Activated CD8-positive, alpha-beta memory T cell treated with anti-CD3 and anti-CD28 coated beads, Interleukin-2, amount 50 U/mL, for 1 hour (primary cell): ENCODE data around the gene LMF2.

Experiments
- DNase-seq: peaks from one replicate; pipeline ENCODE4 v3.0.0-alpha.2; 2020; ENCODE audit errors: extremely low read depth

Gene LMF2

DNA sequence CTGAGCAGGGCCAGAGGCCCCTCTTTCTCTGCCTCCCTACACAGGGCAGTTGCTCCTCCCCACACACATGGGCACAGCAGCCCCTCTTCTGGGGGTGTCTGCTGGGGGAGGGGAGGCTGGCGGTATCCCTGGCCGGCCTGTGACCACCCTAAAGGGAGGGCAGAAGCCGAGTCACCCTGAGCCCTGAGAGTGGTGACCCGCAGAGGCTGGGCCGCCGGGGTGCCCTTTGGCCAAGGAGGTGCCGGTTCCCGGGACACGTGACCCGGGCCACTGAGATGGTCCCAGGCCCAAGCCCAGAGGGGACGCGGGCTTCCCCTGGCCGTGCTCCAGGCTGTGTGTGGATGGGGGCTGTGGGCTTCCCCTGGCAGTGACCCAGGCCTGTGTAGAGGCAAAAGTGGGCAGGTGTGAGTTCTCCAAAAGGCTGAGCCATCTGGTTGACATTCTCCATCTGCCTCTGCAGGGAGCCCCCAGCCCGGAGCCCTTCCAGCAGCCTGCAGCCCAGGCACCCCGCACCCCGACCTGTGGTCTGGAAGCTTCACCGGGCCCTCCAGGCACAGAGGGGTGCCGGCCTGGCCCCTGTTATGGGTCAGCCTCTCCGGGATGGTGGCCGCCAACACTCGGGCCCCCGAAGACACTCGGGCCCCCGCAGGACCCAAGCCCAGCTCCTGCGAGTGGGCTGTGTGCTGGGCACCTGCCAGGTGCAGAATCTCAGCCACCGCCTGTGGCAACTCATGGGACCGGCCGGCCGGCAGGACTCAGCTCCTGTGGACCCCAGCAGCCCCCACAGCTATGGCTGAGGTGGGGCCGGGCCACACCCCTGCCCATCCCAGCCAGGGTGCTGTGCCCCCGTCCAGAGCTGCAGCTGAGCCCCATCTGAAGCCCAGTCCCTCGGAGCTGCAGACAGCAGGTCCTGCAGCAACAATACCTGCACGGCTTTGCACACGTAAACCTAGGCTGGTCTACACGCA, 25.1 kb downstream of the LMF2 start:
- DNase-seq = no peak

DNA sequence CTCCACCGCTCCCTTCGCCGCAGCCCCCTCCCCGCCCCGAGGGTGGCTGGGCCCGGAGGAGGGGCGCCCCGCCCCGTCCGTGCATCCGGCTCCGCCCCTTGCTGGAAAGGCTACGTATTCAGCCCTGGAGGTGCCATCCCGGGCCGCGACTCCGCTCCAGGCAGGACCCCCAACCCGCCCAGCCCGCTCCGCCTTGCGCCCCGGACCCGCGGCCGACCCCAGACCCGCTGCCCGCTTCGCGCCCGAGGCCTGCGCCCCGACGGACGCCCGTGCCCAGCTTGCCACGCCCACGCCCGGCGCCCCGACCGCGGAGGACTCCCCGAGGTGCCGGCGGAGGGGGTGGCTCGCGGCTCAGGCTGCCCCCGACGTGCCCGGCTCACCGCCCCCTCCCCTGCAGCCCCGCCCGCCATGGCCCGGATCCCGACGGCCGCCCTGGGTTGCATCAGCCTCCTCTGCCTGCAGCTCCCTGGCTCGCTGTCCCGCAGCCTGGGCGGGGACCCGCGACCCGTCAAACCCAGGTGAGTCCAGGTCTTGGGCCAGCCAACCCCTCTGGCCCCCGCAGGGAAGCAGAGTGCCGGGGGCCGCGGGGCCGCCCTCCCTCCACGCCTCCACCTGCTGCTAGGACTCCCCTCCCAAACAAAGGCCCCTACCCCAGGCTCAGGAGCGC, 25.9 kb downstream of the LMF2 start, which contains the start of gene ADM2:
TSS of gene ADM2 (plus strand) at position 104 of the 667 bp plus-strand sequence. CDS start at position 409, 305 bp downstream.
- no peak for DNase-seq

DNA sequence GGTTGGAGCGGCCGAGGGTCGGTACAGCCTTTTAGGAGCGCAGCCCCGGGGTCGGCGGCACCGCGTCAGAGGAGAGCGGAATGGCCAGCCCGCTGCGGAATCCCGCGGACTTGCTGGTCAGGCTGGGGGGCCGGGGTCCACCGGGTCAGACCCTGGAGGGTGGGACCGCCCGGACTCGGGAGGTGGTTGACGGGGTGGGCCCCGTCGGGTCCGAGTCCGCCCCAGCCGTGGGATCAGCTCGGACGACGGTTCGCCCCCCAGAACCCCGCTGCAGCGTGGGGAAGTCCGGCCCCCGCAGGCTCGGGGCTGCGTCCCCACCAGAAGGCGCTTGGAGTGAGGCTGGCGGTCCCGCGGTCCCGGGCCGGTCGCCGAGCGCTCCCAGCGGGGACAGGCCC, 26.5 kb downstream of the LMF2 start:
- no peak for DNase-seq

DNA sequence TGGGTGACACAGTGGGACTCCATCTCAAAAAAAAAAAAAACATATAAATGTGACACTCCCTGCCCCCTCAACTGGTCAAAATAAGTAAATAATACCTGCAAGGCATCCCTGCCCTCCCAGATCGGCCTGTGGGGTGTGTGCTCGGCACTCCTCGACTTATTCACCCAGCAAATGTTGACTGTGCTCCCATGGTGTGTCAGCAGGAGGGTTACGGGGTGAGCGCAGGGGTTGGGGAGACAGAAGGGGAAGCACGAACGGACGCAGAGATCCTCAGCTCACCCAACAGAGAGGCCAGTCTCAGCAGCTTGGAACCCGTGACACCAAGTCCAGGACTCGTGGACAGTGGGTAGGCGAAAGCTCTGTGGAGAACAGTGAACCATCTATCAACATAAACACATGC, 27.8 kb downstream of the LMF2 start:
- DNase-seq = no peak

DNA sequence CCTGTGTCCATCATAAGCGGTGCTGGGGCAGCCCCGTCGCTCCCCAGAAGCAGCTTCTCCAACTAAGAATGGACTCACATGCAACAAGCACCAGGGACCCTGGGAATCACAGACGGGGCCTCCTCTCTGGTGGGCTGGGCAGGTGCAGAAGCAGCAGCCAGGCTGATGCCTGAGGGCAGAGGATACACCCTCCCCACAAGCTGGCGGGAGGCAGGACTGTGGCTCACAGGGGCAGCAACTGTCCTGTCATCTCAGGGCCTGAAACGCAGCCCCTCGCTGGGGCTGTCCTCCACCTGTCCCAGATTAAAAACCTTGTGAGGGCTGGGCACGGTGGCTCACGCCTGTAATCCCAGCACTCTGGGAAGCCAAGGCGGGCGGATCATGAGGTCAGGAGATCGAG, 29.6 kb downstream of the LMF2 start:
- DNase-seq = no peak

DNA sequence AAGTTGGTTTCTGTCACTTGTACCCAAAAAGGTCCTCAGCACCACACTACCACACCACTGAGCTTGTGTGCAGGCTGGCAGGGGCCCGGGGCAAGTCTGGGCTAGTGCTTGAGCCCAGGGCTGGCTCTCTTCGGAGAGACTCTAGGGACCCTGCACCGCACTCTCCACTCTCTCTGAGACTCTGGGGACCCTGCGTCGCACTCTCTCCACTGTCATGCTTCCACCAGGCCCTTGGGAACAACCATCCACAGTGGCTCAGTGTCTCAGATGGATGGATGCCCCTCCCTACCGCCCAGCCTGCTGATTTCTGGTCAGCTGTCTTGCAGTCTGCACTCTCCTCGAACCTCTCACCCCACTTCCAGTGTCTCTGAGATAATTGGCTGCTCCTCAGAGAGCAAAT, 30.6 kb downstream of the LMF2 start:
- DNase-seq = no peak

DNA sequence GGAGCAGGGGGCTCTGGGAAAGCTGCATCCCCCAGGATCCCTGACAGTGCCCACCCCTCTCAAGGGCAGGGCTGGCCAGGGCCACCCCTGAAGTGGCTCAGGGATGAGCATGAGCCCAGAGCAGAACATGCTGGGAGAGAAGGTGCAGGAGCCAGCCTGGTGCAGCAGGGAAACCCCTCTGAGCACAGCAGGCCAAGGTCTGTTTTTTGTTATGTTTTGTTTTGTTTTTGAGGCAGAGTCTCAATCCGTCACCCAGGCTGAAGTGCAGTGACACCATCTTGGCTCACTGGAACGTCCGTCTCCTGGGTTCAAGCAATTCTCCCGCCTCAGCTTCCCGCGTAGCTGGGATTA, 31.9 kb downstream of the LMF2 start:
- DNase-seq = no peak

DNA sequence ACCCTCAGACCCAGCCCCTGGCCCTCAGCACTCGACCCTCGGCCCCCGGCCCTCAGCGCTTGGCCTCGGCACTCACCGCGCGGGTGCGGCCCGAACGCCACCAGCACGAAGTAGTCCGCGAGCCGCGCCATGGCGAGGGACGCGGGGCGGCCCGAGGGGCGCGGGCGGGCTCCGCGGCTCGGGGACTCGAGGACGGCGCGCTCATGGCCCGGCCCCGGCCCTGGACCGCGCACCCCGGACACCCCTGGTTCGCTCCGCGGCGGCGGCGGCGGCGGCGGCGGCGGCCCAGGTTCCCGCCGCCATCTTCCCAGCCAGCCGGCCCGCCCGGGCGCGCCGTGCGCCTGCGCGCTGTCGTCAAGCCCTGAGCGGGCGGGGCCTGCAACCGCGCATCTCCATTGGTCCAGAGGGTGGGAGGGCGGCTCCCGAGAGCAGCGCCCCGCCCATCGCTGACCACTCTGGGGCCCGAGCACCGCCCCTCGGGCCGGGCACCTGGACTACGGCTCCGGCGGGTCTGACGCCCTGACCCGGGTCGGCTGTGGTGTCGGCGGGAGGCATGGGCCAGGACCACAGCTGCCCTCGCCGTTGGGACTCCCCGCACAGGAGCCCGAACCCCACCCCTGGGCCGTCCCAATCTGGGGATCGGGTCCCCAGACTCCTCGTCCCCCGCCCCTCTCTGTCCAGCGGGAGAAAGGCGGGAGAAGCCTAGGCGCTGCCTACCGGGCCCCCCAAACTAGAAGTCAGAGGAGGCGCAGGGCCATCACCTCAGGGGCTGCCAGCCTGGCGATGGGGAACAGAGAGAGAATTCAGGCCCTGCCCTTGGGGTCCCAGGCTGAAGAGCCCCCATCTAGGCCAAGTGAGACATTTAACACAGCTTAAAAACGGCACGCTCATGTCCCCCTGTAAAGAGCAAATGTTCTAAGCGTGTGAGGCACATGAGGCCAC, 32.5 kb downstream of the LMF2 start, which contains the start of gene SBF1:
TSS of gene SBF1 (minus strand) at position 326 of the 942 bp plus-strand sequence. CDS start at position 131, 195 bp downstream.
- DNase-seq = no peak

DNA sequence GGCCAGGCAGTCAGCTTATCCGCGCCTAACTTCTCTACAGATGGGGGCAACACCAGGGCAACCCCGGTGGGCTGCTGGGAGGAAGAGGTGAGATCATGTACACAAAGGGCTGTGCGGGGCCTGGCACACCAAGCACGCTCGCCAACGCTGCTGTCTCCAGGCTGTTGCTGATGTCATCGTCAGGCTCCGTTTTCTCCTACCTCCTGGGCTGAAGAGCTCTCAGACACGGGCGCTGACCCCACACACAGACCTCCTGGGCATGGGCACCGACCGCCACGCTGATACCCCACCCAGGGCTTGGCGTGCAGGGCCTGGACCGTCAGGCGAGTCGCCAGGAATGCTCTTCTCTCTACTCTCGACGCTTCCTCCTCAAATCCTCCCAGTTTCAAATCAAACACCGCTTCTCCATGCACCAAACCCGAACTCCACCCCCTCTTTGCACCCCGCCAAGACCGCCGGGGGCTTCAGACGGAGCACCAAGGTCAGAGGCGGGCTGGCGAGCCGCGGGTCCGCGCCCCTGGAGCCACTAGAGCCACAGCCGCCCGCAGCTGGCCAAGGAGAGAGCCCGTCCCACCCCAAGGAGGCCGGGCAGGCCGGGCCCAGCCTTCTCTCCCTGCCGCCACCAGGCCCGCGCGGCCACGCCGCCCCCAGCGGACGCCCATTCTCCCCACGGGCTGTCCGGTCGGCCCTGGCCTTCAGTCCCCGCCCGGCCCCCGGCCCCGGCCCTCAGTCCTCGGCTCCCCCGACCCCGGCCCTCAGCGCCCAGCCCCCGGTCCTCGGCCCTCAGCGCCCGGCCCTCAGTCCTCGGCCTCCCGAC, 33.4 kb downstream of the LMF2 start:
- no peak for DNase-seq

DNA sequence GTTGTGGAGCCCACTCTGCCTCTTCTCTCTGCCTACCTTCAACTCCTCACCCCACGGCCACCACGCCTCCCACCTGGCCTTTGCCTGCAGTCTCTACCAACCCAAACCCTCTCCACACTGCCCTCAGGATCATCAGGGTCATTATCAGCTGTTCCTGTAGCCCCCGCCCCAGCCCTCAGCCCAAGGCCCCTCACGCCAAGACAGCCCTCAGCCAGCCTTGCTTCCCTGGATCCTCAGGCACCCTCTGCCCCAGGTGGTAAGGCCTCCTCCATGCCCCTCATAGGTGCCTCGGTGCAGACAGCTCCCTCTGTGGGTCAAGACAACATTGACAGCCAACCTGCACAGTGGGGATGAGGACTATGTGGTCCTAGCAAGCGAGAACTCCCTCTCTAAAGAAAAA, 34.4 kb downstream of the LMF2 start:
- DNase-seq = no peak

DNA sequence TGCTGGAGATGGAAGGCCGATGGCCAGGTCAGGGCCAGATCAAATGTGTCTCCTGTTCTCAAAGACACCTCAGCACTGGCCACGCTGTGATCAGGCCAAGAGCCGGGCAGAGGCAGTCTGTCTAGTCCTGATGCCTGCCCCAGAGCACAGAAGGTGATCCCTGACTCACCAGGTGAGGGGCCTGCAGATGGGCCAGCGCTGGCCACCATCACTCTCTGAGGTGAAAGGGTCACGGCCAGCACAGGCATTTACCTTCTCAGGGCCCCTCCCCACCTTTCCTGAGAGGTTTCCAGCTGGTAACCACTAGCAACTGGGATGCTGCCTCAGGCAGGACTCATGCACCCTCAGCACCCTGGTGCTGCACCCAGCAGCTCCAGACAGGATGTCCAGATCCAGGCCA, 35.5 kb downstream of the LMF2 start:
- no peak for DNase-seq

DNA sequence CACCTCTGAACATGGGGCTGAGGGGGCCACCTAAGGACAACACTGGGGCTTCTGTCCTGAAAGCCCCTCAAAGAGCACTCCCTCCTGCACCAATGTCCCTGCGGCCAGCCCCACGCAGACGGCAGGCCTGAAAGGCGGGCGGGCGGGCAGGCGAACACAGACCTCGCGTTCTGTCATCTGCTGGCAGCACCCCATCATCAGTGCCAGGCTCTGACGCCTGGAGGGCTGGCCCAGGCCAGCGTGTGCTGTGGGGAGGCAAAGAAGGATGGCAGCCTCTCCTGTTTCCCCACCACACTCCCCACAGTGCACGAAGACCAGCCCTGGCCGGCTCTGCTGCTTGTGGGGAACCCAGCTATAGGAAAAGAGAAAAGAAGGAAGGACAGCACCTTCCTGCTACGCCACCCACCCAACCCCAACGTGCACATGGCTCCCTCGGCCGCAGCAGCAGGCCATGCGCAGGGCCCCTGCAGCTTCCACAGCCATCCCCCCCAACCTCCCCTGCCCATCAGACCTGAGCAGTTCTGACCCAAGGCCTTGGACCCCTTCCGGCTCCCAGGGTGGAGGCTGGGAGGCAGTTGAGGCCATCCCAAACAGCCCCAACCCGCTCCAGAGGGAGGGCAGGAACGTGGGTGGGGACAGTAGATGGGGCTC, 36.2 kb downstream of the LMF2 start:
- no peak for DNase-seq

DNA sequence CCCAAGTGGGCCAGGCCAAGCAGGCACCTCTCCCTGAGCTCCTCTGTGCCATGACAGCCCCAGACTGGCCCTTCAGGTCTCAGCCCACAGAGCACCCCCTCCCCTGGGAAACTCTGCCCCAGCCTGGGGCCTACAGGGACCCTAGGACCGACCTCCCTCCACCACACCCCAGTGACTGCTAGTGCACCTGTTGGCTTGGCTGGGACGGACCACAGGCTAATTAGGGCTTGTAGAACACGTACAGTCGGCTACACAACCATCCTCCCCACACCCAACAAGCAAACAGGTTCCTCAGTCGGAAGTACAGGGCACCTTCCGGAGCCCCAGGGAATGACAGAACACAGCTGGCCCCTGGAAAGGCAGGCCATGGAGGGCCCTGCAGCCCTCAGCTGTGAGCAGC, 37.0 kb downstream of the LMF2 start:
- no peak for DNase-seq

DNA sequence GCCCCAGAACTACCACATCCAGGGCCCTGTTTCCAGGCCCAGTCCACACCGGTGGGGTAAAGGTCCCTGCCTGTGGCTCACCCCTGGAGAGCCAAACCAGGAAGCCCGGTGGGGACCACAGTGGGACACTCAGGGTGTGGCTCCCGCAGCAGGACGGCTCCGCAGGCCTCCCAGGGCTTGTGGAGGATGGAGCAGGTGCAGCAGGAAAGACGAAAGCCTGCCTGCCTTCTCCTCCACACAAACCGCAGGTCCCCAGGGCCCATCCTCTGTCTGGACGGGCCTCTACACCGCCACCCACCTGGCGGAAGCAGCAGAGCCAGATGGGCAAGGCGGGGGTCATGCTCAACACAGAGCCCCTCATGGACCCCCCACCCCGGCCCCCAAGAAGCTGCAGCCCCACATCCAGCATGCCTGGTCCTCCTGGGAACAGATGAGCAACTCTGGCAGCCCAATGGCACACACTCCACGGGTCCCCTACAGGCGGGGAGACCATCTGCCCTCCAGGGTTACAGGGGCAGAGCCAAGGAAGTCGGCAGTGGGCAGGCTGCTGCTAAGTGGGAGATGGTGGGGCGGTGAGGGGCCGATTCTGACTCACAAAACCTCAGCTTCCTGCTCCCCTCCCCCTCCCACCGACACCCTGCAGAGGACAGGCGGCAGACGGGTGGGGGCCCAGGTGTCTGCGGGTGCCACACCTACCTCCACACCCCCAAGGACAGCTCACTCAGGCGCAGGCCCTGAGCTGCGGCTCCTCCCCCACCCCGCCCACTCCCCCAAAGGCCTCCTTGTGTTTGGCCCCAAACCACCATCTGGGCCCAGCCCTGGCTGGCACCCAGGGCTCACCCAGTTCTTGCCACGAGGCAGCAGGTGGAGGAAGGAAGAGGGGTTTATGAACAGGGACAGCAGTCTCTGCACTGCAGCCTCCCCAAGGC, 37.9 kb downstream of the LMF2 start:
- DNase-seq = peak; percentile 96

DNA sequence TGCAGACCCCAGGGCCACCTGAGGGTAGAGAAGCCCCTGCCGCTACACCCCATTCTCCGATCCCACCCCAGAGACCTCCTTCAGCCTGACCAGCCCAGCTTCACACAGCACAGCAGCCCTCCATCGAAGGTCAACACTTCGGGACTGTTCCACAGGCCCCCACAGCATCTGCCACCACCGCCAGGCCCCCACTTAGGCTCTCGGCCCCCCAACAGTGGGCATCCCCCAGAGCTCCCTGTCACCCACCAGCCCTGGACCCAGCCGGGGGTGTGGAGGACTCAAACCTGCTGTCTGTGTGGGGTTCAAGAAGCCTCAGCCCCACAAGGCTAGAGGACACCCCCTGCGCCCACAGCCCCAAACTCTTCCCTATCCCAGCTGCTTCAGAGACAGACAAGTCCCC, 38.9 kb downstream of the LMF2 start:
- DNase-seq = no peak

DNA sequence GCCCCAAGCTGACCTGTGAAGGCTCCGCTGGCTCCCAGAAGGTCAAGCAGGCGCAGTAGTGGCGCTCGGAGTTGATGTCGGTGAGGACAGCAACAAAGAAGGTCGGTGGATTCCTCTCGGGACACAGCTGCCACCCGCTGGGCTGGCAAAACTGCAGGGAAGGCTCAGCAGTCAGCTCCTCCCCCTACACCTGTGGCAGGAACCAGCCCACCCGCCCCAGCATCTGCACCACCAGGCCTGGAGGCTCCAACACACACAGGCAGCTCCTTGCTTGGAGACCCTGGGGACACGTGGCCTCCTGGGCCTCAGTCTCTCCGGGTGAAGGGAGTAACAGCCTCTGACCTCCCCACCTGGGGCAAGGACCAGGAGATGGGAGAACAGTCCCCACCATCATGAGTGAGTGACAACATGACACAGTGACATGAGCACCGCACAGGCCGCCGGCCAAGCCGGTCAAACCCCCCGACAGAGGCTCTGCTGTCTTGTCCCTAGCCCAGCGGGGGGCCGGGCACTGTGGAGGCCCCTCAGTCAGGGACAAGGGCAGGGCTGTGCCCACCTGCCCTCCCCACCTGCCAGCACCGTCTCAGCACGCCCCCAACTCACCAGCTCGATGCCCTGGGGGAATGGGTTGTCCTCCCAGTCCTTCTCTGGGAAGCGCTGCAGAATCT, 39.6 kb downstream of the LMF2 start:
- DNase-seq = no peak

DNA sequence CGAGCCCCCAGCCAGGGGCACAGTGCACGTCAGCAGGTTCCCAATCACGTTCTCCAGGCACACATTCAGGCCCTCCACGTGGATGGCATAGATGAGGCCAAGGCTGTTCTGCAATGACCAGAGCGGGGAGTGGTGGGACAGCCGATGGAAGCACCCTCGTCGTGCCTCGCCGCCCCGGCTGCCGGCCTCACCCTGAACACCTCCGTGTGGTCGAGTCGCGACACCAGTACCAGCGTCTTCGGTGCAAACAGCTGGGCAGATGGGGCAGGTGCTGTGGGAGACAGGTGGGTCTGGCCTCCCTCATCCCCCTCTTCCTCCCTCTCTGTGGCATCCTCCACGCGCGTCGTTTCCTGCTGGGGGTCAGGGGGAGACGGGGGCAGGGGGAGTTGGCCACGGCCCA, 40.2 kb downstream of the LMF2 start:
- DNase-seq = no peak

DNA sequence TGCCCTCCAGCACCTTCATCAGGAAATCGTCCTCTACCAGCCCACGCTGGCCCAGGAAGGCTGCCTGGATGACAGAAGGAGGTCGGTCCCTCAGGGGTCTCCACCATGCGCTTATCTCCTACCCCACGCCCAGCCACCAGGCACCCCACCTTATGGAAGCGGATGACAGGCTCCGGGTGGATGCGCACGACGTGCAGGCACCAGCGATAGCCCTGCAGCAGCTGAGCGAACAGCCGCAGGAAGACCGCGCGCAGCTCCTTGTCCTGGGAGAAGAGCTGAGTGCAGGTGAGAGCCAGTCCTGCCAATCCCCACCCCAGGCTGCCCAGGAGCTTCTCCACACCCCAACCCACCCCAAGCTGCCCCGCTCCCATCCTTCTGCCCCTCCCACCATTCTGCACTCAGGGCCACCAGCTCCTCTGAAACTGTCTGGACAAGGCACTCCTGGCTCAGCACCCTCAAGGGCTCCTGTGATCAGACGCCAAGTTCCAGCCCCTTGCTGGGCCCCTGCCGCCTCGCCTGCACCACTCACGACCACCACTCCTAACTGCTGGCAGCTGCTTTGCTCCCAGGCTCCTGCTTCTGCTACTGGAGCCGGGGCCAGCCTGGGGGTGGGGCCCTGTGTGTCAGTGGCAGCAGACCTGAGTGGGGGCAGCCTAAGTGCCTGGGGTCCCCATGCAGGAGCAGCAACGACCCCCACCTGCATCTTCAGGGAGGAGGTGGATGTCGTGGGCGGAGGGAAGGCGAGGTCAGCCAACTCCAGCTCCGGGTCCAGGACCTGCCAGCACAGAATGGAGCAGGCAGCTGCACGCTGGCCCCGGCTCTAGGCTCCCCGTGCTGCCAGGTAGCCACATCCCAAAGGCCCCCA, 42.2 kb downstream of the LMF2 start:
- DNase-seq = no peak
